Type B pancreatic cell (in vitro differentiated cells): Measurements from ENCODE around the gene CDYL2. TPM values are rescaled to one million over a fixed set of nuclear protein-coding genes. Genes with fewer than 3 reads are reported as not detected.

Experiments used
- DNase-seq: peaks from one replicate; pipeline ENCODE4 v3.0.0; 2021; ENCODE audit warnings: mixed read lengths; ENCODE audit not compliant: unreplicated experiment; ENCODE audit errors: extremely low spot score
- H3K27ac Mint-ChIP-seq: 2 replicates; pipeline ENCODE4 v1.8.0; 2021; ENCODE audit warnings: mild to moderate bottlenecking, mixed read lengths
- H3K27me3 Mint-ChIP-seq: 2 replicates; pipeline ENCODE4 v1.8.0; 2021; ENCODE audit warnings: mixed read lengths
- H3K36me3 Mint-ChIP-seq: 2 replicates; pipeline ENCODE4 v1.8.0; 2021; ENCODE audit warnings: mixed read lengths
- H3K4me1 Mint-ChIP-seq: one replicate; pipeline ENCODE4 v1.8.0; 2021; ENCODE audit warnings: mixed read lengths; ENCODE audit not compliant: unreplicated experiment
- H3K4me3 Mint-ChIP-seq: 2 replicates; pipeline ENCODE4 v1.8.0; 2021; ENCODE audit warnings: mild to moderate bottlenecking, mixed read lengths
- H3K9me3 Mint-ChIP-seq: 2 replicates; pipeline ENCODE4 v1.8.0; 2021; ENCODE audit warnings: mixed read lengths
- long read RNA-seq: library from polyadenylated mRNA; unstranded; transcript quantifications from one replicate; pipeline ENCODE4 v2.0.0, GENCODE V29; 2020
- total RNA-seq: library from RNA; stranded (reverse); gene quantifications from 2 replicates; pipeline ENCODE4 v1.2.1, GENCODE V29; 2021; ENCODE audit warnings: low replicate concordance
- TF ChIP-seq, protein P1 (sequence below): fragments of 200-600 bp; sonication (generic); conservative IDR thresholded peaks from 2 replicates; pipeline ENCODE4 v1.5.0; 2021; ENCODE audit warnings: antibody characterized with exemption, mild to moderate bottlenecking

Gene CDYL2, protein sequence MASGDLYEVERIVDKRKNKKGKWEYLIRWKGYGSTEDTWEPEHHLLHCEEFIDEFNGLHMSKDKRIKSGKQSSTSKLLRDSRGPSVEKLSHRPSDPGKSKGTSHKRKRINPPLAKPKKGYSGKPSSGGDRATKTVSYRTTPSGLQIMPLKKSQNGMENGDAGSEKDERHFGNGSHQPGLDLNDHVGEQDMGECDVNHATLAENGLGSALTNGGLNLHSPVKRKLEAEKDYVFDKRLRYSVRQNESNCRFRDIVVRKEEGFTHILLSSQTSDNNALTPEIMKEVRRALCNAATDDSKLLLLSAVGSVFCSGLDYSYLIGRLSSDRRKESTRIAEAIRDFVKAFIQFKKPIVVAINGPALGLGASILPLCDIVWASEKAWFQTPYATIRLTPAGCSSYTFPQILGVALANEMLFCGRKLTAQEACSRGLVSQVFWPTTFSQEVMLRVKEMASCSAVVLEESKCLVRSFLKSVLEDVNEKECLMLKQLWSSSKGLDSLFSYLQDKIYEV
- 6.3 and 8.2 TPM in 2 replicates for total RNA-seq
- long read RNA-seq, full-length matches to known transcripts = 1 of 3 reads
- long read RNA-seq, partial matches to known transcripts = 0 of 3 reads
- long read RNA-seq, other reads (novel, unspliced or antisense) = 2 of 3 reads

DNA sequence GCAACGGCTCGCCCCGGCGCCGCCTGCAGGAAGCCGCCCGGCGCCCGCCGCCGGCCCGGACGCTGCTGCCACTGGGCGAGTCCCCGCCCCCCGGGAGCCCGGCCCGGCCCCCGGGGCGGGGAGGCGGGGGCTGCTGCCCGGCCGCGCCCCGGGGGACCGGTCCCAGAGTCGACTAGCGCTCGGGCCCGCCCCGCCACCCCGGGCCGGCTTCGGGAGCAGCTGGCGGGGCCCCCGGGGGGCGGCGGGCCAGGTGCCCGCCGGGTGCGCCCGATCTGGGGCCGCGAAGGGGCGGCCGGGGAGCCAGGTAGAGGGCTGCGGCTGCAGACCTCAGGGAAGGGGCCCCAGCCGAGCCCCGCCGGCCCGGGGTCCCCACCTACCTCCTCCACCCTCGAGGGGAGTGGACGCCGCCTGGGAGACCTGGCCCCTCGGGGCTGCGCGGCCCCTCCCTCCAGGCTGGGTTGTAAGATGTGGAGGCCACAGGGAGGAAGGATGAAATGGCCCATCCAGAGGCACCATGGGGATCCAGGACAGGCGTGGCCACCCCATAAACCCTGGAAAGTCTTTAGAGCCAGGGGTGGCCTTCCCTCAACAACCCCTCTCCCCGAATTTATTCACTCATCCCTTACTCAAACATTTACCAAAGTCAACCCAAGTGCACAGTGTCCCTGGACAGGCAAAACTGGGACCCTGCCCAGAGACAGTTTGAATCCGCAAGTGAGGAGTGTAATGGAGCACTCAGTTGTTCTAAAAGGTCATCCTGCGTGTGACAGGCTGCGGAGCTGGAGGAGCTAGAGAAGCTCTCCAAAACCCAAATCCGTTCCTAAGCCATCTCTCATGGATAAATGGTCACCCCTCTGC lies at the start of gene CDYL2:
Gene CDYL2, minus strand, starts transcription at position 73 of the 858 bp plus-strand sequence. CDS start 425 bp downstream, outside the sequence.
- no peaks in the 10 kb centered on the region for H3K4me1 Mint-ChIP-seq
- no peak for DNase-seq
- H3K9me3 Mint-ChIP-seq = no peaks in the 10 kb centered on the region
- H3K27ac Mint-ChIP-seq = no peak within 1 kb of the TSS
- H3K27me3 Mint-ChIP-seq = peaks cover 68% of the 10 kb centered on the region
- peak within 1 kb of the TSS; percentile 93 for H3K4me3 Mint-ChIP-seq
- H3K36me3 Mint-ChIP-seq = no peaks in the 10 kb centered on the region
- TF ChIP-seq, protein P1, sequence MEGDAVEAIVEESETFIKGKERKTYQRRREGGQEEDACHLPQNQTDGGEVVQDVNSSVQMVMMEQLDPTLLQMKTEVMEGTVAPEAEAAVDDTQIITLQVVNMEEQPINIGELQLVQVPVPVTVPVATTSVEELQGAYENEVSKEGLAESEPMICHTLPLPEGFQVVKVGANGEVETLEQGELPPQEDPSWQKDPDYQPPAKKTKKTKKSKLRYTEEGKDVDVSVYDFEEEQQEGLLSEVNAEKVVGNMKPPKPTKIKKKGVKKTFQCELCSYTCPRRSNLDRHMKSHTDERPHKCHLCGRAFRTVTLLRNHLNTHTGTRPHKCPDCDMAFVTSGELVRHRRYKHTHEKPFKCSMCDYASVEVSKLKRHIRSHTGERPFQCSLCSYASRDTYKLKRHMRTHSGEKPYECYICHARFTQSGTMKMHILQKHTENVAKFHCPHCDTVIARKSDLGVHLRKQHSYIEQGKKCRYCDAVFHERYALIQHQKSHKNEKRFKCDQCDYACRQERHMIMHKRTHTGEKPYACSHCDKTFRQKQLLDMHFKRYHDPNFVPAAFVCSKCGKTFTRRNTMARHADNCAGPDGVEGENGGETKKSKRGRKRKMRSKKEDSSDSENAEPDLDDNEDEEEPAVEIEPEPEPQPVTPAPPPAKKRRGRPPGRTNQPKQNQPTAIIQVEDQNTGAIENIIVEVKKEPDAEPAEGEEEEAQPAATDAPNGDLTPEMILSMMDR = no peak

DNA sequence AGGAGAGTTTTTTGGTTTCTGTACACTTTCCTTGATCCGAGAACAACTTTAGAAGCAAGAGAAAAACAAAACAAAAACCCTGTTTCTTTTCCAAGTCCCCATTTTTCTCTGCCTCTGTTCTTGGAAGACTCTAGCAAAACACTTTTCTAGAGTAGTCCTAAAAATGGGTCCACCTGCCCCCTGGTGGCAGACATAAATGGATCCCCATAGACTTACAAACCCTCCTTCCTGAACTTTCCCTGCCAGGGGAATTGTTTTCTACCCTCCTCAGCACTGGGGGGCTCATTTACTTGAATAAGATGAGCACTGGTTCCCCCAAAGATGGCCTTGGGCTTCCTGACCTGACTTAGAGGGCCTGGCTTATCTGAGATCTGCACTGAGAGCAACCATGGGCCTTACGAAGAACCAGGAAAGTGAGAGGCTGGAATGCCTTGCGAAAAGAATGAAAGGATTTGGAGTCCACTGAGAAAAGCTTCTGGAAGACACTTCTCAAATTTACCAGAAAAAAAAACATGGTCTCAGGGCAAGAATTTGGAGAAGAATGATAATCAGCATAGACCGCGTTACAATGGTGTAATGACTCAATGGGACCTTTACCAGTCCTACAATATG lies 48.0 kb upstream of the CDYL2 start:
- TF ChIP-seq, protein P1 = peak; percentile 62
- H3K27me3 Mint-ChIP-seq = no peaks in the 10 kb centered on the region
- no peak overlapping the region for H3K27ac Mint-ChIP-seq
- H3K36me3 Mint-ChIP-seq = no peaks in the 10 kb centered on the region
- no peaks in the 10 kb centered on the region for H3K9me3 Mint-ChIP-seq
- no peak for DNase-seq
- H3K4me3 Mint-ChIP-seq = no peak overlapping the region
- H3K4me1 Mint-ChIP-seq = no peaks in the 10 kb centered on the region

DNA sequence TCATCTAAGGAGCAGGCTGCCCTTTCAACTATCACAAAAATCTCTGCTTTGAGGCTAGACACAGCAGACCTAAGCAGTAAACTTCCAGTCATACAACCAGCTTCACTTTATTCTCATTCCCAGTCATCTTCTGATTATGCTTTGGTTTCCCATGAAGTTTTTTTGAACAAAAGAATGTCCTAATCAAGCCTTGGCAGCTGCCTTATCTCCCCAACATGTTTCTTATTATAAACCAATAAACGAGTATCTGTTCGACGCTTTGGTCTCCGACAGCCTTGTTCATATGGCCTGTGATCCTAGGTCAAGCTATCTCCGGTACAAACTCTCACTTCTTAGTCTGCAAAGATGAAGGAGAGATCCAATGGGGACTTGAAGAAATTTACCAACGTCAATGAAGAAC lies 47.4 kb upstream of the CDYL2 start:
- no peaks in the 10 kb centered on the region for H3K4me1 Mint-ChIP-seq
- H3K36me3 Mint-ChIP-seq = no peaks in the 10 kb centered on the region
- no peaks in the 10 kb centered on the region for H3K27me3 Mint-ChIP-seq
- no peak overlapping the region for H3K4me3 Mint-ChIP-seq
- DNase-seq = no peak
- H3K27ac Mint-ChIP-seq = no peak overlapping the region
- H3K9me3 Mint-ChIP-seq = no peaks in the 10 kb centered on the region
- TF ChIP-seq, protein P1 = no peak

DNA sequence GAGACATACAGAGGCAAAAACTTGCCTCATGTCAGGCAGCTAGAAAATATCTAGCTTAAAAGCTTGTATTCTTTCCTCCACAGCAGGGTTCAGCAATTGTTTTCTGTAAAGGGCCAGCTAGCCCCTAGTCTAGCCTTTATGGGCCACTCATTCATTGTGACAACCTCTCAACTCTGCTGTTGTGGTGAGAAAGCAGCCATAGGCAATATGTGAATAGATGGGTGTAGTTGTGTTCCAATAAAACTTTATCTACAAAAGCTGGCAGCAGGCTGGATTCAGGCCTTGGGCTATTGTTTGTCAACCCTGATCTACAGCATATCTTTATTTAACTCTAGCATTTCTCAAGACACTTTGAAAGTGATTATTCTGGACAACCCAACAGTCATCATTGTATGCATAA lies 46.4 kb upstream of the CDYL2 start:
- no peak overlapping the region for H3K27ac Mint-ChIP-seq
- no peaks in the 10 kb centered on the region for H3K9me3 Mint-ChIP-seq
- TF ChIP-seq, protein P1 = no peak
- DNase-seq = no peak
- no peaks in the 10 kb centered on the region for H3K4me1 Mint-ChIP-seq
- no peaks in the 10 kb centered on the region for H3K36me3 Mint-ChIP-seq
- H3K27me3 Mint-ChIP-seq = no peaks in the 10 kb centered on the region
- H3K4me3 Mint-ChIP-seq = no peak overlapping the region

DNA sequence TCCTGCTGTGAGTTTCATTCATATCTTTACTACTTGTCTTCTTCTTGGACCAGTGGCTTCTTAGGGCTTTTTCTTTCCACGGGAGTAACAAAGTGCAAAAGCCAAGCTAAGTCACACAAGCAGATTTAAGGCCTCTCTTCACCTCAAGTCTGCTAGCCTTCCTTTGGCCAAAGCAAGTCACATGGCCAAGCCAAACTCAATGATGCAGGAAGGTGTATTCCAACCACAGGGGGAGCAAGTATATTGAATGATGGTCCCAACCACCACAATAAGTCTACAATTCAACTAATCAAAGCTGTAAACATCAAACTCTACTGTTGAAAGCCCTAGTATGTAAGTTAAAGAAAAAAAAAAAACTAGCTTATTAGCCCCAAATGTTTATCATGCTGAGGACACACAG lies 44.5 kb upstream of the CDYL2 start:
- H3K9me3 Mint-ChIP-seq = no peaks in the 10 kb centered on the region
- H3K4me1 Mint-ChIP-seq = no peaks in the 10 kb centered on the region
- no peaks in the 10 kb centered on the region for H3K27me3 Mint-ChIP-seq
- TF ChIP-seq, protein P1 = no peak
- no peak for DNase-seq
- no peak overlapping the region for H3K27ac Mint-ChIP-seq
- no peaks in the 10 kb centered on the region for H3K36me3 Mint-ChIP-seq
- no peak overlapping the region for H3K4me3 Mint-ChIP-seq
